ENCODE data around the gene KLHL35.

GRCh38 chr11:75478783-75479596, 46.0 kb upstream of the KLHL35 start:
- TF ChIP-seq CTCF (IDR thresholded peaks at IDR 0.05) (no peak), EP300 (IDR thresholded peaks at IDR 0.05) (no peak), POLR2AphosphoS5 (IDR thresholded peaks at IDR 0.05) (no peak)

All from stomach (tissue), 4 donors.